H1 (cell line): ENCODE results near the gene DNAH12. TPM values are rescaled to one million over a fixed set of nuclear protein-coding genes. Genes with fewer than 3 reads are reported as not detected.

ENCODE experiments used
- CTCF ChIA-PET: fragments of 300-600 bp; sonication (Branson Sonifier 250); formaldehyde crosslinking; loops from one replicate; lab custom pipeline; 2021; ENCODE audit not compliant: partially characterized antibody; lab: Charles Lee
- POLR2A ChIA-PET: fragments of 300-600 bp; sonication (Branson Sonifier 250); formaldehyde crosslinking; loops from one replicate; lab custom pipeline; 2021; ENCODE audit warnings: inconsistent platforms; ENCODE audit not compliant: partially characterized antibody; lab: Charles Lee
- DNase-seq, 2 experiments: peaks; one replicate each; pipeline versions ENCODE4 v3.0.0 to v3.0.0-alpha.2; 2010 to 2022; ENCODE audit warnings: low spot score in 2 of 2, low read depth in 1 of 2, mixed read lengths in 1 of 2
- FAIRE-seq: peaks from 2 replicates; lab custom pipeline; 2011; peaks lifted over from hg19 to GRCh38; lab: Jason Lieb, UNC
- H2AFZ ChIP-seq: 2 replicates; pipeline ENCODE4 v1.8.1; 2012; ENCODE audit warnings: low read length, inconsistent platforms
- H2AK5ac ChIP-seq: 2 replicates; pipeline ENCODE4 v1.6.1; 2013; ENCODE audit warnings: low read depth, low read length
- H2BK120ac ChIP-seq: replicated peaks from 2 replicates; pipeline ENCODE3; 2013; ENCODE audit warnings: low read depth, low read length, inconsistent platforms
- H2BK12ac ChIP-seq: 2 replicates; pipeline ENCODE4 v1.6.1; 2013; ENCODE audit warnings: low read depth, low read length
- H2BK15ac ChIP-seq: 2 replicates; pipeline ENCODE4 v1.6.1; 2013; ENCODE audit warnings: low read length
- H2BK20ac ChIP-seq: 2 replicates; pipeline ENCODE4 v1.6.1; 2013; ENCODE audit warnings: low read length
- H2BK5ac ChIP-seq: 2 replicates; pipeline ENCODE4 v1.6.1; 2013; ENCODE audit warnings: low read depth, low read length
- H3K14ac ChIP-seq: 2 replicates; pipeline ENCODE4 v1.6.1; 2013; ENCODE audit warnings: inconsistent platforms; ENCODE audit not compliant: insufficient read length
- H3K18ac ChIP-seq: 2 replicates; pipeline ENCODE4 v1.6.1; 2013; ENCODE audit warnings: low read length; ENCODE audit errors: extremely low read depth
- H3K23ac ChIP-seq: 2 replicates; pipeline ENCODE4 v1.6.1; 2013; ENCODE audit warnings: inconsistent platforms; ENCODE audit not compliant: insufficient read length
- H3K23me2 ChIP-seq: 2 replicates; pipeline ENCODE4 v1.6.1; 2013; ENCODE audit warnings: low read depth, low read length
- H3K27ac ChIP-seq: 2 replicates; pipeline ENCODE4 v1.6.1; 2011; ENCODE audit warnings: low read depth, low read length, inconsistent platforms
- H3K27me3 ChIP-seq, 4 experiments: replicated peaks in 1 of 4; 1 replicate in 1 of 4; 2 replicates in 3 of 4; pipeline versions ENCODE4 v1.6.1 to v1.8.1; 2011 to 2013; ENCODE audit warnings: low read length in 3 of 4, mild to moderate bottlenecking in 3 of 4, inconsistent platforms in 2 of 4, mixed read lengths in 2 of 4, moderate library complexity in 1 of 4; ENCODE audit not compliant: control insufficient read depth in 3 of 4, insufficient read depth in 3 of 4; ENCODE audit errors: extremely low read depth in 1 of 4
- H3K36me3 ChIP-seq, 4 experiments: 2 replicates each; pipeline versions ENCODE4 v1.6.1 to v1.8.1; 2011 to 2013; ENCODE audit warnings: mild to moderate bottlenecking in 4 of 4, low read length in 3 of 4, moderate library complexity in 2 of 4, control low read depth in 1 of 4, inconsistent platforms in 1 of 4; ENCODE audit not compliant: insufficient read depth in 4 of 4, control insufficient read depth in 2 of 4
- H3K4ac ChIP-seq: replicated peaks from 2 replicates; pipeline ENCODE3; 2013; ENCODE audit warnings: low read length, low read depth, mixed read lengths, inconsistent platforms; ENCODE audit not compliant: insufficient read length
- H3K4me1 ChIP-seq, 4 experiments: replicated peaks in 1 of 4; 1 replicate in 1 of 4; 2 replicates in 3 of 4; pipeline versions ENCODE4 v1.6.1 to v1.8.1; 2011 to 2013; ENCODE audit warnings: low read length in 3 of 4, inconsistent platforms in 2 of 4, mixed read lengths in 1 of 4; ENCODE audit not compliant: insufficient read depth in 4 of 4, control insufficient read depth in 3 of 4
- H3K4me2 ChIP-seq, 2 experiments: 2 replicates each; pipeline versions ENCODE4 v1.6.1 to v1.8.1; 2011 to 2013; ENCODE audit warnings: low read depth in 2 of 2, low read length in 2 of 2, control low read depth in 1 of 2, inconsistent platforms in 1 of 2, mild to moderate bottlenecking in 1 of 2; ENCODE audit not compliant: insufficient read depth in 1 of 2
- H3K4me3 ChIP-seq, 4 experiments: fragments of 200-600, 300-600 bp in 1 of 4; sonication (generic), shearing (Covaris generic), sonication (Bioruptor Twin) in 1 of 4; 2 replicates each; pipeline versions ENCODE4 v1.5.1 to v1.8.1; 2011 to 2016; ENCODE audit warnings: low read length in 4 of 4, low read depth in 3 of 4, control low read depth in 2 of 4, inconsistent platforms in 2 of 4, mild to moderate bottlenecking in 2 of 4, mixed read lengths in 1 of 4, moderate library complexity in 1 of 4; ENCODE audit not compliant: insufficient read depth in 2 of 4; ENCODE audit errors: extremely low read depth in 1 of 4
- H3K56ac ChIP-seq: replicated peaks from 2 replicates; pipeline ENCODE3; 2013; ENCODE audit warnings: low read depth, mild to moderate bottlenecking, mixed read lengths, low read length, inconsistent platforms; ENCODE audit not compliant: insufficient read length
- H3K79me1 ChIP-seq: 2 replicates; pipeline ENCODE4 v1.6.1; 2013; ENCODE audit warnings: low read depth, low read length, control low read depth
- H3K79me2 ChIP-seq, 2 experiments: 2 replicates each; pipeline versions ENCODE4 v1.6.1 to v1.8.1; 2012 to 2013; ENCODE audit warnings: low read length in 2 of 2, mild to moderate bottlenecking in 2 of 2, inconsistent platforms in 1 of 2; ENCODE audit not compliant: insufficient read depth in 2 of 2, control insufficient read depth in 1 of 2
- H3K9ac ChIP-seq, 4 experiments: replicated peaks in 1 of 4; 1 replicate in 1 of 4; 2 replicates in 3 of 4; pipeline versions ENCODE4 v1.6.1 to v1.8.1; 2011 to 2013; ENCODE audit warnings: low read depth in 3 of 4, low read length in 3 of 4, control low read depth in 2 of 4, mild to moderate bottlenecking in 2 of 4, moderate library complexity in 2 of 4, inconsistent platforms in 1 of 4; ENCODE audit errors: extremely low read depth in 1 of 4
- H3K9me3 ChIP-seq, 2 experiments: 2 replicates each; pipeline versions ENCODE4 v1.6.1 to v1.8.1; 2012 to 2013; ENCODE audit warnings: mild to moderate bottlenecking in 2 of 2, moderate library complexity in 2 of 2, control low read depth in 1 of 2, inconsistent platforms in 1 of 2, low read depth in 1 of 2, low read length in 1 of 2, mixed read lengths in 1 of 2; ENCODE audit not compliant: insufficient read depth in 2 of 2
- H4K20me1 ChIP-seq, 2 experiments: replicated peaks in 1 of 2; 2 replicates each; pipeline versions ENCODE3 to v1.8.1; 2011 to 2013; ENCODE audit warnings: inconsistent platforms in 2 of 2, low read length in 2 of 2, mild to moderate bottlenecking in 1 of 2; ENCODE audit not compliant: insufficient read depth in 2 of 2, control insufficient read depth in 1 of 2
- H4K5ac ChIP-seq: 2 replicates; pipeline ENCODE4 v1.6.1; 2013; ENCODE audit warnings: low read length, low read depth, mixed read lengths, inconsistent platforms; ENCODE audit not compliant: insufficient read length
- H4K8ac ChIP-seq: 2 replicates; pipeline ENCODE4 v1.8.0; 2013; ENCODE audit warnings: mild to moderate bottlenecking, moderate library complexity, low read length, inconsistent platforms; ENCODE audit not compliant: insufficient read depth; ENCODE audit errors: extremely low read depth
- H4K91ac ChIP-seq: replicated peaks from 2 replicates; pipeline ENCODE3; 2013; ENCODE audit warnings: low read length, mixed read lengths, inconsistent platforms; ENCODE audit not compliant: insufficient read length
- GABPA ChIP-seq: IDR thresholded peaks from 2 replicates; pipeline ENCODE4 v1.6.1; 2011; ENCODE audit warnings: mild to moderate bottlenecking, low read length, moderate library complexity, borderline replicate concordance; ENCODE audit not compliant: insufficient read depth
- KDM1A ChIP-seq: fragments of 200-600, 300-600 bp; sonication (generic); IDR thresholded peaks from 2 replicates; pipeline ENCODE4 v1.7.1; 2016; ENCODE audit warnings: mild to moderate bottlenecking, low read length, borderline replicate concordance
- WGBS, 2 experiments: shearing (Covaris generic) in 1 of 2; methylation state at CpG; one replicate each; pipeline versions ENCODE4 v1.1.6 to v1.1.7; 2013 to 2015; ENCODE audit warnings: low lambda C conversion rate in 2 of 2, mixed read lengths in 2 of 2, inconsistent platforms in 1 of 2, low coverage in 1 of 2, missing lambda C conversion rate in 1 of 2; ENCODE audit not compliant: insufficient replicate concordance in 2 of 2, insufficient coverage in 1 of 2, insufficient read length in 1 of 2; ENCODE audit errors: extremely low coverage in 1 of 2, missing lambda C conversion rate in 1 of 2; 5-methylcytosine and 5-hydroxymethylcytosine counted together
- polyA plus RNA-seq, 7 experiments: library from polyadenylated mRNA; depleted of rRNA in 3 of 7; stranded (reverse) in 5 of 7; unstranded in 2 of 7; fragments of >200 nt in 5 of 7; fragments of 200-250 nt in 2 of 7; gene quantifications; 1 replicate in 5 of 7; 2 replicates in 1 of 7; 4 replicates in 1 of 7; pipeline versions ENCODE4 v1.2.1 to v1.2.3, GENCODE V29; 2011 to 2013; ENCODE audit warnings: missing spikeins in 2 of 7, mixed read lengths in 2 of 7
- total RNA-seq: library from RNA; stranded (reverse); fragmentation: NEBNext Ultra II Directional; extraction: Animal tissue kit (Norgen Biotek cat#: 25700); gene quantifications from 2 replicates; pipeline ENCODE4 v1.2.1, GENCODE V29; 2021

DNAH12 gene
- total and polyA plus RNA-seq, 2 of the 8 experiments (the other 6 are each of a cell fraction or from before 2014, with no cell fraction given) = not detected

GRCh38 chr3:57546616-57547015 lies 2.5 kb upstream of the DNAH12 start:
- no peaks in the 10 kb centered on the region for H3K79me1 ChIP-seq
- H3K9me3 ChIP-seq = no peaks in the 10 kb centered on the region
- H4K5ac ChIP-seq = no peak overlapping the region
- no peak for FAIRE-seq
- H4K20me1 ChIP-seq = no peaks in the 10 kb centered on the region
- H3K4me1 ChIP-seq = peaks cover 0 to 3% (median 1%) of the 10 kb centered on the region in 4 experiments; a peak in 1 of 7 replicates
- WGBS, 2 experiments = 100% methylated on average over 1 of the region's 1 CpG; no CpG with 5 or more reads in 1 of the 2 experiments
- H3K79me2 ChIP-seq = no peaks in the 10 kb centered on the region
- no peak overlapping the region for H3K23ac ChIP-seq
- H3K27me3 ChIP-seq = no peaks in the 10 kb centered on the region
- H3K4me2 ChIP-seq = no peak overlapping the region
- H3K27ac ChIP-seq = no peak overlapping the region
- no peak overlapping the region for H2AK5ac ChIP-seq
- no peak overlapping the region for H3K18ac ChIP-seq
- no peak overlapping the region for H3K4ac ChIP-seq
- no peak for TF ChIP-seq GABPA
- no peak for TF ChIP-seq KDM1A
- TF ChIP-seq, all 59 proteins: peak for 0
- ChIA-PET POLR2A (interaction anchor here (2.2 kb wide), 1 partner anchor 10 kb away, joined by 10 read pairs; the partner anchor contains the start of gene PDE12), CTCF (interaction anchor here (0.8 kb wide), 1 partner anchor 42 kb away, joined by 4 read pairs; no protein-coding TSS in a partner anchor)
- Histone ChIP-seq H2BK120ac (no peak overlapping the region), H3K9ac (no peak overlapping the region), H3K36me3 (no peaks in the 10 kb centered on the region), H2BK20ac (no peak overlapping the region), H2AFZ (no peak overlapping the region), H2BK15ac (no peak overlapping the region), H4K8ac (no peak overlapping the region), H2BK12ac (no peak overlapping the region), H2BK5ac (no peak overlapping the region), H3K56ac (no peak overlapping the region), H4K91ac (no peak overlapping the region), H3K14ac (no peak overlapping the region), H3K4me3 (no peak overlapping the region), H3K23me2 (no peaks in the 10 kb centered on the region)
- DNase-seq = no peak
